Dedifferentiated amniotic fluid mesenchymal stem cell (primary cell): ENCODE measurements around the gene REEP2.
A peak's percentile ranks its signal among the peaks of the same experiment; 100 is the strongest.
"Not testable (repeated sequence)": the region's sequence is repeated elsewhere in the genome, so short reads cannot be mapped to it uniquely, and the experiment has no call there.

Experiments
- DNase-seq: peaks from one replicate; pipeline ENCODE4 v3.0.0-alpha.2; 2016; ENCODE audit errors: extremely low spot score

Gene REEP2

GRCh38 chr5:138466125-138466899, 27.5 kb downstream of the REEP2 start:
- no peak for DNase-seq

- DNase-seq = no peak
These were observed 28.2 kb downstream of the REEP2 start for GRCh38 chr5:138466900-138467710.

DNA sequence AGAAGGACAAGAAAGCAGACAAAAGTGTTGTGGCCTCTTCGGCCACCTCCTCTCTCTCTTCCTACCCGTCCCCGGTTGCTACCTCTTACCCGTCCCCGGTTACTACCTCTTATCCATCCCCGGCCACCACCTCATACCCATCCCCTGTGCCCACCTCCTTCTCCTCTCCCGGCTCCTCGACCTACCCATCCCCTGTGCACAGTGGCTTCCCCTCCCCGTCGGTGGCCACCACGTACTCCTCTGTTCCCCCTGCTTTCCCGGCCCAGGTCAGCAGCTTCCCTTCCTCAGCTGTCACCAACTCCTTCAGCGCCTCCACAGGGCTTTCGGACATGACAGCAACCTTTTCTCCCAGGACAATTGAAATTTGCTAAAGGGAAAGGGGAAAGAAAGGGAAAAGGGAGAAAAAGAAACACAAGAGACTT, 28.9 kb downstream of the REEP2 start:
- no peak for DNase-seq

- DNase-seq = peak; percentile 74
These were observed 29.5 kb downstream of the REEP2 start for GRCh38 chr5:138468133-138468965.

DNA sequence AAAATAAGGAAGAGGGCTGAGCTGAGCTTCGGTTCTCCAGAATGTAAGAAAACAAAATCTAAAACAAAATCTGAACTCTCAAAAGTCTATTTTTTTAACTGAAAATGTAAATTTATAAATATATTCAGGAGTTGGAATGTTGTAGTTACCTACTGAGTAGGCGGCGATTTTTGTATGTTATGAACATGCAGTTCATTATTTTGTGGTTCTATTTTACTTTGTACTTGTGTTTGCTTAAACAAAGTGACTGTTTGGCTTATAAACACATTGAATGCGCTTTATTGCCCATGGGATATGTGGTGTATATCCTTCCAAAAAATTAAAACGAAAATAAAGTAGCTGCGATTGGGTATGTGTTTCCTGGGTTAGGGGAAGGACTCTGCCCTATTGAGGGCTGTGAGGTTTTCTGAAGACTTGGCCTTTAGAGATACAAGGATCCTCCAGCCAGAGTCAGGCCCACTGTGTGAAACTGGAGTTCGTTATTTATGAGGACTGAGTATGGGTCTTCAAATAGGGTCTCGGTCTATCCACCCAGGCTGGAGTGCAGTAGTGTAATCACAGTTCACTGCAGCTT, 30.2 kb downstream of the REEP2 start:
- peak; percentile 93 for DNase-seq

GRCh38 chr5:138469540-138470321, 30.9 kb downstream of the REEP2 start:
- peak; percentile 94 for DNase-seq

- no peak for DNase-seq
These were observed 31.6 kb downstream of the REEP2 start for GRCh38 chr5:138470322-138471051.

- no peak for DNase-seq
These were observed 32.1 kb downstream of the REEP2 start for GRCh38 chr5:138471052-138471361.

DNA sequence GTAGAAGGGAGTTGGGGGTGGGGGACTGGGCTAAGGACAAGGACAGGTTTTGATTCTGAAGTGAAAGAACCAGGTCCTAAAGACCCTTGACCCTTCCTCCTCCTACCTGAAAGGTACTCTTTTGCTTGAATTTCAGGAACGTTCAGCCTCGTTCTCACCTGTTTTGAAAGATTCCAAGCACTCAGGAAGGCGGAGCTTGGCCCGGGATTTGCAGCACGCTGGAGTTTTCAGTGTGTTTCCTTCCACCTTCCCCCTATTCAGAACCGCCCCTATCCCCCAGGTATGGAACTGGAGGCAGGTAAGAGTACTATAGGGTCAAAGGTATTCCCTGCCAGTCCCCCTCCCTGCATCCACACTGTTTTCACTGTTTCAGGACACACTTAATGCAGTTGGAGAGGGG, 33.5 kb downstream of the REEP2 start:
- DNase-seq = no peak

DNA sequence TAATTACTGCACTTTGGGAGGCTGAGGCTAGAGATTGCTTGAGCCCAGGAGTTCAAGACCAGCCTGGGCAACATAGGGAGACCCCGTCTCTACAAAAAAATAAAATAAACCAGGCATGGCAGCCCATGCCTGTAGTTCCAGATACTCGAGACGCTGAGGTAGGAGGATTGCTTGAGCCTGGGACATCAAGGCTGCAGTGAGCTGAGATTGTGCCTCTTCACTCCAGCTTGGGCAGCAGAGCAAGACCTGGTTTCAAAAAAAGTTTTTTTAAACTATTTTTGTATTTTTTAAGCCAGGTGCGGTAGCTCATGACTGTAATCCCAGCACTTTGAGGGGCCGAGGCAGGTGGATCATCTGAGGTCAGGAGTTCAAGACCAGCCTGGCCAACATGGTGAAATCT, 34.3 kb downstream of the REEP2 start:
- not testable (repeated sequence) for DNase-seq

DNA sequence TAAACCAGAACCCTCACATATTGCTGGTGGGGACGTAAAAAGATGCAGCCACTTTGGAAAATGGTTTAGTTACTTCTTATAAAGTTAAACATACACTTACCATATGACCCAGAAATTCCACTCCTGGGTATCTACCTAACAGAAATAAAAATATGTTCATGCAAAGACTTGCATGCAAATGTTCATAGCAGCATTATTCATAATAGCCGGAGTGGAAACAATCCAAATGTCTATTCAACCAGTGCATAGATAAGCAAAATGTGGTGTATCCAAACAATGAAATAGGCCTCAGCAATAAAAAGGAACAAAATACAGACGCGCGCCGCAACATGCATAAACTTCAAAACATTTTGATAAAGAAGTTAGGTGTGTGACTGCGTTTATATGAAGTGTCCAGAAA, 38.1 kb downstream of the REEP2 start:
- DNase-seq = no peak

DNA sequence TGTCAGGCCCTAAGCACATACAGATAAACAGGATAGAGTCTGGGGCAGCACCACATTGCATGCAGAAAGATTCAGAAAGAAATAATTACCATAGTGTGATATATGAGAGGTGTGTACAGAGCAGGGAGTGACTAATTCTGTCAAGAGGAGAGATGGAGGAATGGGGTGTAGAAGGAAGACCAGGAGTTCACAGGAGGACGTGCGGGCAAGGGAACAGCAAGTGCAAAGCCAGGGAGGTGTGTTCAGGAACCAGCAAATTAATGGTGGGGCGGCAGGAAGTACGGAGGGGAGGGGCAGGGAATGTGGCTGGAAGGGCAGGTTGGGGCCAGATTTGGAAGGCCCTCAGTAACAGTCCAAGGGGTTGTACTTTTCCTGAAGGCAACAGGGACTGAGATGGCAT, 43.8 kb downstream of the REEP2 start:
- no peak for DNase-seq

DNA sequence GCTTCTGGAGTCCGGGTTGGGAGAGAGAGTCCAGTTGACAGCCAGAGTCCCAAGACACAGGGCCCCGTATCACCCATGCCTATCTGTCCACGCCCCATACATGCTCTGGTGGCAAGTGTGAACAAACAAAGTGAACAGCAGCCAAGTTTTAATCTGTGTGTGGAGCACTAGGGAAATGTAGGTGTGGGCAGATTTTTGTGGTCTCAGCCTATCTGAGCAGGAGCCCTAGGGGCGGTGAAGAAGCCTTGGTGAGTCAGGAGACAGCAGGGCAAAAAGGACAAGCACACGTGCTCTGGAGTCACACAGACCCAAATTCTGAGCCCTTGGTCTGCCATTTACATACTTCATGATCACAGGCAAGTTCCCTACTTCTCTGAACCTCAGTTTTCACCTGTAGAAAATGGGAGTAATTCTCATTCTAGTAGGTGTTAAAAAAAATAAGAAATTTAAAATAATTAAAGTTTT, 49.7 kb downstream of the REEP2 start:
- no peak for DNase-seq

GRCh38 chr5:138489683-138490061, 50.8 kb downstream of the REEP2 start:
- no peak for DNase-seq

DNA sequence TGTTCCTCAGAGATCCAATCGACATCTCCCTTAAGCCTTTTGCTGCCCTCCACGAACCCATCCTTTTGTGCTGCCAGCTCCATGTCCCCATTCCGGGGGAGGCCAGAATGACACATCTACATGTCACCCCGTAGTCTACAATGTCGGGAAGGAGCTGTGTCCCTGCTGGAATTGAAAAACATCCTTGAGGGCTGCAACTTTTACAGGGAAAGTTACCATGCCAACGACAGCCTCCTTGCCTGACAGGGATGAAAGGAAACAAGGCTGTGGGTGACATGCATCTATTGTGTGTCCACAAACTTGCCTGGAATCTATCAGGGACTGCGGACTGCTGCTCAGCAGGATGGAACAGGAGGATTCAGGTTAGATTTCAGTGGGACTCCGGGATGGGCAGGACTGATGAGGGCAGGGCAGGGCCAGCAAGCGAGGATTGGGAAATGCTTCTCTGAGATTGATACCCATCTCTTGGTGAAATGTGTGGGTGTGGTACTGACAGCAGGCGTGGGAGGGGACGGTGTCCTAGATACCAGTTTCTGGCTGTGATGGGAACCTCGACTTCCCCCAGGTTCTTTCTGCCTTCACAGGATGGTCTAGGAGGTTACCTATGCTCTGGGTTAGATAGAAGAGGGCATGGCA, 51.9 kb downstream of the REEP2 start:
- no peak for DNase-seq

- DNase-seq = no peak
These were observed 52.4 kb downstream of the REEP2 start for GRCh38 chr5:138491284-138491648.

DNA sequence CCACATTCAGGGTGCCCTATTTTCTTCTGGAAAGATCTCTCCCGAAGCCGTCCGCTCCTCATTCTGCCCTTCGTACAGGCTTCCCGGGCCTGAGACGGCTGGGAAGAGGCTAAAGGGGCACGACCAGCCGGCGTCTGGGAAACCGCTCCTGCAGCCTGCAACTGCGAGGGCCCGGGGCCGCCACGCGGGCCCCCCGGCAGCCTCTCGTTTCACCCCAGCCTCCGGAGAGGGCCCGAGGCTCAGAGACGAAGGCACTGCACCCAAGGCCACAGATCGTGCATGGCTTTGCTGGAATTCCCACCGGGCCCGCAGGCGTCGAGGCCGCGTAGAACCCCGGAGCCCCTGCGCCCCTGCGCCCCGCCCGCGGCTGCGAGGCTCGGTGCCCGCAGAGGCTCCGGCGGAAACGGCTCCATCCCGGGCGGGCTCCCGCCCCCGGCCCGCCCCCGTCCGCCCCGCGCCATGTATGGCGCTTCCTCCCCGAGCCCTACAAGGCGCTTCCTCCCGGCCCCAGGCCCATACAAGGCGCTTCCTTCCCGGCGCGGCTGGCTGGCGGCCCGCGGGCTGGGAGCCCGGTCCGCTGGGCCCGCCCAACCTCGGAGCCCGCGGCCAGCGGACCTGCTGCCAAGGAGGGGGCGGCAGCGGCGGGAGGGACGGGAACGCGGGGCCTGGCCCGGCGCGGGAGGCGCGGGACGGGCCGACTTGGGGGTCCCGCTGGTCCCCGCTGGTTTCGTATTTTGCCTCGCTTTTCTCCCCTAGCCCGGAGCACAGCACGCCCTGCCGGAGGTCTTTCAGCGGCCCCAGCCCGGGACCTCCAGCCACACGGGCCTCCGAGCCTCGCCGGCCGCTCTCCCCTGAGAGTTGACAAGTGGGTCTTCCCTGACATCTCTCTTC, 53.1 kb downstream of the REEP2 start:
- peak; percentile 86 for DNase-seq

- DNase-seq = no peak
These were observed 53.7 kb downstream of the REEP2 start for GRCh38 chr5:138492560-138493045.

DNA sequence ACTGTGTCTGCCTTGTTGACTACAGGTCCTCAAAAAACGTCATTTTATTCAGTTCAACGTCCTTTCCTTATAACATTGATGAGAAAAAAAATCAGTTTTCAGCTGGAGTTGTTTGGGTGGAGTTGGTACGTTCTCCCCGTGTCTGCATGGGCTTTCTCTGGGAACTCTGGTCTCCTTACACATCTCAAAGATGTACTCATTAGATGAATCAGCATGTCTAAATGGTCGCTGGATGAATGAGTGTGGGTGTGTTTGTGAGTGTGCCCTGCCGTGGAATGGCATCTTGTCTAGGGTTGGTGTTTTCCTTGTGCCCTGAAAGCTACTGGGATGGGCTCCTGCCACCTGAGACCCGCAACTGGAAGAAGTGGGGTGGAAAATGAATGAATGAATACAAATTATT, 56.5 kb downstream of the REEP2 start:
- DNase-seq = no peak
